ENCODE data around the gene BRD3OS.
A peak's percentile ranks its signal among the peaks of the same experiment; 100 is the strongest.
"Not testable (repeated sequence)": the region's sequence is repeated elsewhere in the genome, so short reads cannot be mapped to it uniquely, and the experiment has no call there.

BRD3OS gene, protein sequence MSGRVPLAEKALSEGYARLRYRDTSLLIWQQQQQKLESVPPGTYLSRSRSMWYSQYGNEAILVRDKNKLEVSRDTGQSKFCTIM

GRCh38 chr9:134024828-134025605 lies at the start of gene BRD3OS:
Gene BRD3OS (plus strand): TSS chr9:134025481. CDS start chr9:134026748, 1,267 bp downstream.
- DNase-seq = peak; percentile 88 to 92

DNA sequence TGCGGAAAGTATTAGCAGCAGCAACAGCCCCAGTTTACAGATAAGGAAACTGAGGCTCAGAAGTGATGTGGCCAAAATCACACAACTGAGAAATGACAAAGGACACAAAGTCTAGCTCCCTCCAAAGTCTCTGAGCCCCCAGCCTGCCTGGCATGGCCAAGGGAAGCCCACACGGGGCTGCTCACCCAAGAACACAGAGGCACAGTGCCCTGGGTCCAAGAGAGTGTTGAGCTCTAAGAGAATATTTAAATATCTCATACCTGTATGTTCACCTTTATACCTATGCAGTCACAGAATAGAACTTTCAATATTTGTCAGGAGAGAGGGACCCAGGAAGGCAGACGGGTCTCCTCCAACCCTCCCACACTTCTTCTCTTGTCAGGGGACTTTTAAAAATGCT lies 49.8 kb upstream of the BRD3OS start:
- no peak for DNase-seq

DNA sequence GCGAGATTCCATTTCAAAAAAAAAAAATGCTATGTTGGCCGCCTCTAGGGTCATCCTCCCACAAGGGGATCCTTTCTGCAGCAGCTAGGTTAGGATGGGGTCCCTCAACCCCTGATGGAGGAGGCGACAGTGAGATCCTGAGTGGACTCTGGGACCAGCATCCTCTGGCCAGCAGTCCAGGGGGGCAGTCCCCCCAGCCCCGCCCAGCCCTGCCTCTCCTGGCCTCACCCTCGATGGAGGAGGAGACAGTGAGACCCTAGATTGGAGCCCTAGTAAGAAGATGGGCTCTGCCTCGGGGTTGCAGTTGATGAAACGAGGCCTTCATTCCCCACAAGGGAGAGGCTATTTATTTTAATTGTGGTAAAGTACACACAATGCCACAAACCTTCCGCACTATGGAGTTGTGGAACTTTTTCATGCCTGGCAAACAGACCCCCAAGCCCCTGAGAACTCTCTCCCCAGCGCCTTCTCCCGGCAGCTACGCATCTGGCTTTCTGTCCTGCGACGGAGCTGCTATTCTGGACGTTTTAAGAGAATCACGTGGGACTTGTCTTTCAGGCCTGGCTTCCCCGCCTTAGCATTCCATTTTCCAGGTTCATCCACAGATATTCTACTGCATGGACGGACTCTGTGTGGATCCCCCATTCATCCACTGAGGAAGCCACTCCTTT lies 49.0 kb upstream of the BRD3OS start:
- no peak for DNase-seq

DNA sequence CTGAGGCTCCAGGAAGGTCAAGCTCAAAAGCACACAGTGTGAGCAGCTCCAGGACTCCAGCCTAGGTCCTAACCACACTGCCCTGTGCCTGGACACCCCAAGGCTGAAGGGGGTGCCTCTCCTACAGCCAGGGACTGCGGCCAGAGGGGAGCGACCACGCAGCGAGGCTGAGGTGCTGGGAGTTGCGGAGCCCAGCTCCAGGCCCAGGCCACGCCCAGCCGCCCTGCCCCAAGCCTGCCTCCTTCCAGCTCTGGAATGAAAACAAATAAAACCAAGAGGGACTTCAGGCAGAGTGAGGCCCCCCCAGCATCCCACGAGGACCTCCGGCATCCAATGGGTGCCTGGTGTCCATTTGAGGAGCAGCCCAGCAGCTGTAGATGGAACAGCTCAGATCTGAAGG lies 48.4 kb upstream of the BRD3OS start:
- DNase-seq = no peak

DNA sequence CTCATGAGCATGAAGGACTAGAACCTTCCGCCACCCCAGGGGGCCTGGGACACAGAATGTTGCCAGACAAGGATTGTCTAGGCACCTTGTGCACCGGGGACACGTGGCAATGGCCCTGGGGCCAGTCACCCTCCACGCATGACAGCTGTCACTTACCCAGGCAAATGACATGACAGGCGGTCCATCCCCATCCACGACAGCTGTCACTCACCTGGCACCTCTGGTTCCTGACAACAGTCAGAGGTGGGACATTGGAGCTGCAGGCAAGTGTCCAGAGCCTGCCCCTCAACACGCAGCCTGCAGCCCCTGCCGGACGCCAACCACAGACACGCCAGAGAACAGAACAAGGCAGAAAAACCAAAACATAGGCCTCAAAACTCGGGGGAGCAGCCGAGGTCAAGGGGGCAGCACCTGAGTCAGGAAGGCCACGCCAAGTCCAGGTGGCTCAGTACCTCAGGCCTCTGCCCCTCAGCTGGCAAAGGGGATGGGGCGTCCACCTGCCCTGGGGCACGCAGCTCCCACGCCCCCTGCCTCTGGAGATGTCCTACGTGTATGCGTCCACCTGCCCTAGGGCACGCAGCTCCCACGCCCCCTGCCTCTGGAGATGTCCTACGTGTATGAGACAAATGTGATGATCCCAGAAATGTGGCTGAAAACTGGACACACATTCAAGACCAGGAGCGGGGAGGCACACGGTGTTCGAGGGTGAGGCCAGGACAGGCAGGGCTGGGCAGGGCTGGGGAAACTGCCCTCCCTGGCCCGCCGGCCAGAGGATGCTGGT lies 47.7 kb upstream of the BRD3OS start:
- DNase-seq = no peak

DNA sequence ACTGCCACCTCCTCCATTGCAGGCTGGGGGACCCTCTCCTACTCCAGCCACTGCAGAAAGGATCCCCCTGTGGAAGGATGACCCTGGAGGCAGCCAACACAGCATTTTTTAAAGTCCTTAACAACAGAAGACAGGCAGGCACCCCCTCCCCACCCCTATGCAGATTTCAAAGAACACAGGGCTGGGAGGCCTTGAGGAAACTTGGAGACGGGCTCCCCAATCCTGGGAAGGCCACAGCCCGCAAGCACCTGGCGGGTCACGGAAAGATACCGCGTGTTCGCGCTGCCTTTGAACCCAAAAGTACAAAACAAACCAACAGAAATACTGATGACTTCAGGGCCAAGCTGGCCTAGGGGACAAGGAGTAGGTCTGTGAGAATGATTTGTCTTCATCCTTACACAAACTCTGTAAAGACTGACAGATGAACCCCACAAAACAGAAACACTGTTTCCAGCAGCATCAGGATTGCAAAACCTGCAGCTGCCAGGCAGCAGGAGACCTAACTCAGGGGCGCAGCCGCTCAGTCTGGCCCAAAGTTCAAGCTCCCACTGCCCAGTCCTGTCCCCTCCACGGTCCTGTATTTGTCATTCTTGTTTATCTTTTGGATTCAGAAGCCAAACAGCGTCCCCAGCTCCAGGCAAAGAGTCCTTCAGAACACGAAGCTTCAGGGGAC lies 46.9 kb upstream of the BRD3OS start:
- no peak for DNase-seq

- no peak for DNase-seq
Measured at GRCh38 chr9:133978899-133979272, 46.4 kb upstream of the BRD3OS start.

DNA sequence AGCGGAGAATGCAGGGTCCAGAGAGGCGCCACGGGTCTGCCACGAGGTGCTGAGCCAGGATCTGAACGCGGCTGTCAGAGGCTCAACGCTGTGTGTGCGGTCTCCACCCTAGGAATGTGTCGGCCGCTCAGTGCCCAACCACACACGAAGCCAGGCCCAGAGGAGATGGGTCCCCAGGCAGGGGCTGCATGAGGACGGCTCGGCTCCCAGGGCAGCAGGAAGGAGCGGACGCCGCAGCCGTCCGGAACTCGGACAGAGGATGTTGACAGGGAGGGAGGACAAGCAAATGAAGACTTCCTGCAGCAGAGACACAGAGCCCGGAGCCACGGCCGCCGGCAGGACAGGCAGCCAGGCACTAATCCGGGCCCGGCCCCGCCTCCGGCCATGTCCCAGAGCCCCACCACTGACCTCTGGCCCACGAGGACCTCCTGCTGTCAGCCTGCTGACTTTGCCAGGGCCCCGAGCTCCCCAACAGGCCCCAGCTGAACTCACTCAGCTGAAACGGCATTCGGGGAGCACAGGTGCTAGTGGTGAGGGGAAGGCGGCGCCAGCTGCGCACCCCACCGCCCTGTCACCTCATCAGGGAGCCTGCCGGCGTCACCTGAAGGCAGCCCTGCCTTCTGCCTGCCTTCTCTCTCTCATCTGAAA lies 45.9 kb upstream of the BRD3OS start:
- no peak for DNase-seq

DNA sequence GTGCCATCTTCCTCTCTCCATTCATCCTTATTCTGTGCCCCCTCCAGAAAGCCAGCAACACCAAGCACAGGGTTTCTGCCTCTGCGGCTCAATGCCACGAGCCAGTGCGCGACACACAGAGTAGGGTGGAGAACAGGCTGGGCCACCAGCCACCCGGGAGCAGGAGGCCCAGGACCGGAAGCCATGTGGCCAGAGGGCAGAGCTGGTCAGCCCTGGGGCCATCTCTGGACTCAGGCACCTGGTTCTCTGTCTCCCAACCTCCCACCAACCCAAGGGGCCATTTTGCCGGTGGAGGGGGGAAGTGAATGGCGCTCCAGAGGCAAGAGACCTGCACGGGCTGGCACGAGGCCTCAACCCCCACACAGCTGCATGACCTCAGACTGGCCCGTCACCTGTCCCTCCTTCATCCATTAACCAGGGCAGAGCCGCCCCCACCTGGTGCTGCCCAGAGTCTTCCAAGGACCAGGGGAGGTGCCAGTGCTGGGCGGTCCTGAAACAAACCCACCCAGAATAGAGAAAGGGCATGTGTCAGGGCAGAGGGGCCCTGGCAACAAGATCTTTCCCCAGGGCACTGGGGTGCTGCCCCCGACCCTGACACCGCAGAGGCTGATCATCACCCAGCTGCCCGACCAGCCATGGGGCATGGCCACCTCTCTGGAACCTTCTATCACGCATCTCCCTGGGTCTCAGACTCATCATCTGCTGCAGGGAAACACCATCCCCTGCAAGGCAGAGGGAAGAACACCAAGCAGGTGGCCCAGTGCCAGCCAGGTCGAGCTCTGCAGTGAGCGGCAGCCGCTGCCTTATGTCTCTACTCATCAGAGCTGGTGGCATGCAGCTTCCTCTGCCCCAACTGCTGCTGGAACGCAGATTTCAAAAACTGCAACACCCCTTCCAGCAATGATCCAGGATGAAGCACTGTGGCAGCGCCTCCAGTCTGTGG lies 45.1 kb upstream of the BRD3OS start:
- no peak for DNase-seq

- DNase-seq = no peak
Measured at GRCh38 chr9:133980864-133981588, 44.3 kb upstream of the BRD3OS start.

GRCh38 chr9:133981589-133981957 lies 43.7 kb upstream of the BRD3OS start:
- no peak for DNase-seq

GRCh38 chr9:133981958-133982681 lies 43.2 kb upstream of the BRD3OS start:
- DNase-seq = no peak

- DNase-seq = no peak
Measured at GRCh38 chr9:133982971-133983720, 42.1 kb upstream of the BRD3OS start.

DNA sequence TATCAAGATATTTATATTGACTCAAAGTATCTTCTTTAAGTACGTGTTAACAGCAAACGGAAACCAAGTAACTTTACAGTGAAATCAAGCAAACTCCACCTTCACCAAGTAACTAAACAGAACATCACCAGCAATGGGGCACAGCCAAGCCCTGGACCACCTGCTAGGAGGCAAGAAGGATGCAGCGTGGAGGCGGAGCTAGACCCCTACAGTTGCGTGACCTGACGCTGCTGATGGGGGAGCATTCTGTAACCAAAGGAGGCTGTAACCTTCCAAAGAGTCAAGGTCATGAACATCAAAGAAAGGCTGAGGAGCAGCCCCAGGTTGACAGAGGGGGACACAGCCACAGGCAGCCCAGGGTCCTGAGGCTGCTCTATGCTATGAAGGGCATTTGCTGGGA lies 39.2 kb upstream of the BRD3OS start:
- no peak for DNase-seq

GRCh38 chr9:133986774-133987445 lies 38.4 kb upstream of the BRD3OS start:
- DNase-seq = no peak

- no peak for DNase-seq
Measured at GRCh38 chr9:133987446-133987788, 37.9 kb upstream of the BRD3OS start.

DNA sequence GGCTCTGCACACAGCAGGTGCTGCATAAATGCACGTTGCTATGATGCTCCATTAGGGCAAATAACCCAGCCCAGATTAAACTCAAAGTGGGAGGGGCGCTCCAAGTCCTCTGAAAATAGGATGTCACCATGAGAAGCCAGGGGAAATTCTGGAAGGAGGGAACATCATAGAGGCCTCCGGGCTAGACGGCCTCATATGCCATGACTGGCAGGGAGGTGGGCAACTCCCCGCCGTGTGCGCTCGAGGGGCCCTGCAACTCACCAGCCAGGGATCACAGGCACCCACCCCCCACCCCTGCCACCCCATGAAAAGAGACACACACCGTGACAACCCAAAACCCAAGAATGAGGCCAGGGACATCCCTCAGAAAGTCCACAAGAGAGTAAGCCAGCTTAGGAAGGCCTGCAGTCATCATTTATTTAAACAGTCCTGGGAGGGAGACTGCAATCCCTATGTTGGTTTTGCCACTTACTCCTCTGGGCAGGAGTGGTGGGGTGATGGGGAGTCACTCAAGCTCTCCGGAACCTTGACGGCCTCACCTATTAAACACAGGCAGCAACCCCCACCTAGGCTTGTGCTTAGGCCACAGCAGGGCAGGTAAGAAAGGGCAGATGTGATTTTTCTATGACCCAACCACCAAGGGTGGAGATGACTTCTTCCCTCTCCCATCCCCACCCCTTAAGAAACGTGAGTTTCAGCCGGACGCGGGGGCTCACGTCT lies 37.2 kb upstream of the BRD3OS start:
- DNase-seq = no peak

DNA sequence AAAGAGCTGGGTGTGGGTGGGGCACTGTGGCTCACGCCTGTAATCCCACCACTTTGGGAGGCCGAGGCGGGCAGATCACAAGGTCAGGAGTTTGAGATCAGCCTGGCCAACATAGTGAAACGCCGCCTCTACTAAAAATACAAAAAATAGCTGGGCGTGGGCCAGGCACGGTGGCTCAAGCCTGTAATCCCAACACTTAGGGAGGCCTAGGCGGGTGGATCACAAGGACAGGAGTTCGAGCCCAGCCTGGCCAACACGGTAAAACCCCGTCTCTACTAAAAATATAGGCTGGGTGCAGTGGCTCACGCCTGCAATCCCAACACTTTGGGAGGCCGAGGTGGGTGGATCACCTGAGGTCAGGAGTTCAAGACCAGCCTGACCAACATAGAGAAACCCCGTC lies 36.5 kb upstream of the BRD3OS start:
- DNase-seq = not testable (repeated sequence)

Data from stimulated activated CD4-positive, alpha-beta T cell treated with anti-CD3 and anti-CD28 coated beads, Interleukin-4, amount 100 ng/mL, for 4 hours (primary cell).